NCI-H510A treated with DMSO at 0.1 percent for 48 hours (cell line): ENCODE measurements around the gene TUBGCP6.

Source experiments
- DNase-seq: peaks from one replicate; lab custom pipeline; 2025; lab: John Stamatoyannopoulos, UW

TUBGCP6 gene

GRCh38 chr22:50226063-50226874 lies 18.6 kb downstream of the TUBGCP6 start:
- DNase-seq = no peak

GRCh38 chr22:50225200-50225969 lies 19.4 kb downstream of the TUBGCP6 start:
- no peak for DNase-seq

- DNase-seq = no peak
Observed at GRCh38 chr22:50224071-50224470, 20.8 kb downstream of the TUBGCP6 start.

- DNase-seq = no peak
Observed at GRCh38 chr22:50222508-50222907, 22.3 kb downstream of the TUBGCP6 start.

- DNase-seq = no peak
Observed at GRCh38 chr22:50221410-50222300, 23.2 kb downstream of the TUBGCP6 start.

- DNase-seq = no peak
Observed at GRCh38 chr22:50220603-50221409, 24.0 kb downstream of the TUBGCP6 start.

GRCh38 chr22:50219800-50220602 lies 24.8 kb downstream of the TUBGCP6 start:
- no peak for DNase-seq

- DNase-seq = no peak
Observed at GRCh38 chr22:50218996-50219727, 25.7 kb downstream of the TUBGCP6 start.

GRCh38 chr22:50218153-50218995 lies 26.4 kb downstream of the TUBGCP6 start:
- DNase-seq = peak; percentile 45

- DNase-seq = no peak
Observed at GRCh38 chr22:50217543-50218152, 27.2 kb downstream of the TUBGCP6 start.

- DNase-seq = no peak
Observed at GRCh38 chr22:50216684-50217520, 27.9 kb downstream of the TUBGCP6 start.

- no peak for DNase-seq
Observed at GRCh38 chr22:50216055-50216683, 28.7 kb downstream of the TUBGCP6 start.

- no peak for DNase-seq
Observed at GRCh38 chr22:50215297-50216054, 29.3 kb downstream of the TUBGCP6 start.

GRCh38 chr22:50213263-50213662 lies 31.6 kb downstream of the TUBGCP6 start:
- DNase-seq = no peak

- no peak for DNase-seq
Observed at GRCh38 chr22:50211147-50211546, 33.7 kb downstream of the TUBGCP6 start.
